WERI-Rb-1 (cell line): ENCODE data around the gene FAM228B.

Source experiments
- DNase-seq: peaks from one replicate; pipeline ENCODE4 v3.0.0-alpha.2; 2020
- H3K27ac ChIP-seq: fragments of 250-450 bp; sonication (Bioruptor Pico); 2 replicates; pipeline ENCODE4 v1.5.1; 2020; ENCODE audit warnings: mild to moderate bottlenecking, moderate library complexity
- H3K27me3 ChIP-seq: fragments of 250-450 bp; sonication (Bioruptor Pico); 2 replicates; pipeline ENCODE4 v1.5.1; 2021; ENCODE audit warnings: mild to moderate bottlenecking, low read depth, moderate library complexity; ENCODE audit not compliant: insufficient read depth, severe bottlenecking
- H3K36me3 ChIP-seq: fragments of 250-450 bp; sonication (Bioruptor Pico); 2 replicates; pipeline ENCODE4 v1.5.1; 2020; ENCODE audit warnings: mild to moderate bottlenecking, moderate library complexity
- H3K4me3 ChIP-seq: 2 replicates; pipeline ENCODE4 v1.5.1; 2011; ENCODE audit warnings: low read depth, mild to moderate bottlenecking, control low read depth, low read length
- H3K9me3 ChIP-seq: fragments of 250-450 bp; sonication (Bioruptor Pico); 2 replicates; pipeline ENCODE4 v1.5.1; 2021; ENCODE audit warnings: mild to moderate bottlenecking, moderate library complexity; ENCODE audit not compliant: severe bottlenecking
- TF ChIP-seq, protein P1 (sequence below): IDR thresholded peaks from 2 replicates; pipeline ENCODE4 v1.5.1; 2011; ENCODE audit warnings: low read depth, mild to moderate bottlenecking, control low read depth, inconsistent platforms, low read length

Gene FAM228B

DNA sequence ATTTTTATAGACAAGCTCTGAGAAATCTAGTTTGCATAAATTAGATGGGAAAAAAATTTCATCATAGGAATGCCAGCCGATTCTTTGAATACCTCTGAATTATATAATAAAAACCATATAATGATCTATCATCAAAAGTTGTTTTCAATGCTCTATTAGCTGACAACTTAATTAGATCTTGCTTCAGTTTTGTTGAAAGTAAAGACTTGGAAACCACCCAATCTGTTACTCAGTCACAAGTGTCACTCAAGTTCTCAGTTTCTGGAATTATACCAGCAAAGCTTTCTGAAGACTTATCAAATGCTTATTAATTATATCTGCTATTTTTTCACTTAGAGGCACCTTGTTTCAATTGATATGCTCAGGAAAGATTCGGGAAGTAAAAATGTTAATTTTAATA is 21.3 kb upstream of the FAM228B start:
- no peaks in the 10 kb centered on the region for H3K27me3 ChIP-seq
- no peak for DNase-seq
- no peaks in the 10 kb centered on the region for H3K36me3 ChIP-seq
- TF ChIP-seq, protein P1, sequence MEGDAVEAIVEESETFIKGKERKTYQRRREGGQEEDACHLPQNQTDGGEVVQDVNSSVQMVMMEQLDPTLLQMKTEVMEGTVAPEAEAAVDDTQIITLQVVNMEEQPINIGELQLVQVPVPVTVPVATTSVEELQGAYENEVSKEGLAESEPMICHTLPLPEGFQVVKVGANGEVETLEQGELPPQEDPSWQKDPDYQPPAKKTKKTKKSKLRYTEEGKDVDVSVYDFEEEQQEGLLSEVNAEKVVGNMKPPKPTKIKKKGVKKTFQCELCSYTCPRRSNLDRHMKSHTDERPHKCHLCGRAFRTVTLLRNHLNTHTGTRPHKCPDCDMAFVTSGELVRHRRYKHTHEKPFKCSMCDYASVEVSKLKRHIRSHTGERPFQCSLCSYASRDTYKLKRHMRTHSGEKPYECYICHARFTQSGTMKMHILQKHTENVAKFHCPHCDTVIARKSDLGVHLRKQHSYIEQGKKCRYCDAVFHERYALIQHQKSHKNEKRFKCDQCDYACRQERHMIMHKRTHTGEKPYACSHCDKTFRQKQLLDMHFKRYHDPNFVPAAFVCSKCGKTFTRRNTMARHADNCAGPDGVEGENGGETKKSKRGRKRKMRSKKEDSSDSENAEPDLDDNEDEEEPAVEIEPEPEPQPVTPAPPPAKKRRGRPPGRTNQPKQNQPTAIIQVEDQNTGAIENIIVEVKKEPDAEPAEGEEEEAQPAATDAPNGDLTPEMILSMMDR: no peak
- no peak overlapping the region for H3K27ac ChIP-seq
- H3K9me3 ChIP-seq: peaks cover 2% of the 10 kb centered on the region
- H3K4me3 ChIP-seq: no peak overlapping the region

DNA sequence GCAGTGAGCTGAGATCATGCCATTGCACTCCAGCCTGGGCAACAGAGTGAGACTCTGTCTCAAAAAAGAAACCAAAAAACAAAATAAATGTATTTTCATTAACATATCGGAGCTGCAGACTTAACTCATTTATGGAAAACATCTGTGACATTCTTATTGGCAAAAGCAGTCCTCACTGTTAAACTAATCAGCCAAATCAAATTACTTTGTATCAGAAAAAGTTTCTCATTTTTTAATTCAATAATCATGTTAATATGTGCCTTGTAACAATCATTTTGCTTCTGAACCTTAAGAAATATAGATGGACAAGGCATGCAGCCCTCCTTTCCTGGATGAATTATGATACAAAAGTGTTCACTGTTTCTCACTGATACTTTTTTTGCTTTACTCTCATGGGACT is 20.6 kb upstream of the FAM228B start:
- TF ChIP-seq, protein P1: no peak
- DNase-seq: no peak

DNA sequence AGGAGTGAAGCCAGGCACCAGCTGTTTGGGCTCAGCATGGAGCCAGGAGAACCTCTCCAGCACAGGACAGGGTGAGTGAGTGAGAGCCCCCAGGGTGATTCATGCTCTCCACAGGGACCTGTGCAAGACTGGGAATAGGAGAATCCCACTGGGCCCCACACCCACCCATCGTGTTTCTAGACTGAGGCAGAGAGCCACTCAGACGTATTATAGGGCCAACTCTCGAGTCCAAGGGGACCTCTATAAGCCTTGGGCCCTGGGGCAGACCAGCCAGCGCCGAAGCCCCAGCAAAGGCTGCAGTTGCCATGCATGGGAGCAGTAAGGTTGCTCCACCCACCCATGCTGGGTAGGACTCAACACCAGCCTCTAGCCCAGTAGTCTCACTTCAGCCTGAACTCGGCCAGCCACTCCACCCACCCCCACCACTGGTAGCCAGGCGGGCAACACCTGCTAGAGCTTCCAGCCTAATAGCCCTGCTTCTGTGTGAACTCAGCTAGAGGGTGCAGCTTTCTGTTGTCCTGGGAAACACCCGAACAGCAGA is 19.1 kb upstream of the FAM228B start:
- TF ChIP-seq, protein P1: no peak
- Histone ChIP-seq H3K27ac (no peak overlapping the region), H3K4me3 (no peak overlapping the region), H3K9me3 (peaks cover 2% of the 10 kb centered on the region), H3K27me3 (no peaks in the 10 kb centered on the region), H3K36me3 (no peaks in the 10 kb centered on the region)
- no peak for DNase-seq

More for the DNA sequence above, 20.6 kb upstream of the FAM228B start:
- H3K27me3 ChIP-seq: no peaks in the 10 kb centered on the region
- H3K27ac ChIP-seq: no peak overlapping the region
- no peak overlapping the region for H3K4me3 ChIP-seq
- peaks cover 2% of the 10 kb centered on the region for H3K9me3 ChIP-seq
- H3K36me3 ChIP-seq: no peaks in the 10 kb centered on the region

DNA sequence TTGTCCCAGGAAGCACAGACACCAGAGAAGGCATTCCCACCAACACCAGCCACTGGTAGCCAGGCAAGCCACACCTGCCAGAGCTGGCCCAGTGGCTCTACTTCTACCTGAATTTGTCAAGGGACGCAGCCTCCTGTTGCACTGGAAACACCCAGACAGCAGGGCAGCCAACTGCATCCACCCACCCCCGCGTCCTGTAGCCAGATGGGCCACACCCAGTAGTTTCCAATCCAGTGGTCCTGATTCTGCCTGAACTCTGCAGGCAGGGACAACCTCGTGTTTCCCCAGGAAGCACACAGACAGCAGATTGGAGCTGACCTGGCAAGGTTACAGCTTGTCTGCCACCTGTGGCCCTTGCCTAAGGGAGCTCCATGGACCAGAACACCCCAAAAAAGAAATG is 18.4 kb upstream of the FAM228B start:
- Histone ChIP-seq H3K36me3 (no peaks in the 10 kb centered on the region), H3K27me3 (no peaks in the 10 kb centered on the region), H3K4me3 (no peak overlapping the region), H3K27ac (no peak overlapping the region), H3K9me3 (peaks cover 4% of the 10 kb centered on the region)
- DNase-seq: no peak
- TF ChIP-seq, protein P1: no peak

DNA sequence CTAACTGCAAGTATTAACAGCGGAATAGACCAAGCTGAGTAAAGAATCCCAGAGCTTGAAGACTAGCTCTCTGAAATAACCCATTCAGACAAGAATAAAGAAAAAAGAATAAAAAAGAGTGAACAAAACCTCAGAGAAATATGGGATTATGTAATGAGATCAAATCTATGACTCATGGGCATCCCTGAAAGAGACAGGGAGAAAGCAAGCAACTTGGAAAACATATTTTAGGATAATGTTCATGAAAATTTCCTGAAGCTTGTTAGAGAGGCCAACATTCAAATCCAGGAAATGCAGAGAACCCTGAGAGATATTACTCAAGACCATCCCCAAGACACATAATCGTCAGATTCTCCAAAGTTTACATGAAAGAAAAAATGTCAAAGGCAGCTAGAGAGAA is 17.5 kb upstream of the FAM228B start:
- no peak for DNase-seq
- TF ChIP-seq, protein P1: no peak

DNA sequence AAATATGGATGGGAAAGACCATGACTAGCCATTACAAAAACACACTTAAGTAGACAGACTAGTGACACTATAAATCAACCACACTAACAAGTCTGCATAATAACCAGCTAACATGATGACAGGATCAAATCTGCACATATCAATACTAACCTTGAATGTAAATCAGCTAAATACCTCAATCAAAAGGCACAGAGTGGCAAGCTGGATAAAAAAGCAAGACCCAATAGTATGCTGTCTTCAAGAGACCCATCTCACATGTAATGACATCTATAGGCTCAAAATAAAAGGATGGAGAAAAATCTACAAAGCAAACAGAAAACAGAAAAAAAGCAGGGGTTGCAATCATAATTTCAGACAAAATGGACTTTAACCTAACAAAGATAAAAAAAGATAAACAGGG is 16.5 kb upstream of the FAM228B start:
- no peak for DNase-seq

More for the DNA sequence above, 17.5 kb upstream of the FAM228B start:
- Histone ChIP-seq H3K4me3 (no peak overlapping the region), H3K9me3 (peaks cover 4% of the 10 kb centered on the region), H3K27ac (no peak overlapping the region), H3K36me3 (no peaks in the 10 kb centered on the region), H3K27me3 (no peaks in the 10 kb centered on the region)

More for the DNA sequence above, 16.5 kb upstream of the FAM228B start:
- Histone ChIP-seq H3K27ac (no peak overlapping the region), H3K27me3 (no peaks in the 10 kb centered on the region), H3K4me3 (no peak overlapping the region), H3K9me3 (peaks cover 4% of the 10 kb centered on the region), H3K36me3 (no peaks in the 10 kb centered on the region)
- TF ChIP-seq, protein P1: no peak
